Transverse colon (tissue), 4 donors: Measurements from ENCODE around the gene ACTA1. TPM values are rescaled to one million over a fixed set of nuclear protein-coding genes. Genes with fewer than 3 reads are reported as not detected.

ENCODE experiments used
- DNase-seq: peaks from one replicate; pipeline ENCODE4 v3.0.0-alpha.2; 2019
- H3K27ac ChIP-seq, 4 donors: fragments of 200-600 bp; sonication (generic); 2 replicates each; pipeline ENCODE4 v1.5.1; 2016 to 2018; ENCODE audit warnings: inconsistent platforms in 4 of 4
- H3K27me3 ChIP-seq: fragments of 200-600 bp; sonication (generic); 2 replicates; pipeline ENCODE4 v1.5.1; 2017; ENCODE audit warnings: inconsistent platforms
- H3K36me3 ChIP-seq, 4 donors: fragments of 200-600 bp; sonication (generic); 2 replicates each; pipeline ENCODE4 v1.5.1; 2017 to 2019; ENCODE audit warnings: inconsistent platforms in 4 of 4
- H3K4me1 ChIP-seq, 4 donors: fragments of 200-600 bp; sonication (generic); 2 replicates each; pipeline ENCODE4 v1.5.1; 2017 to 2020; ENCODE audit warnings: inconsistent platforms in 4 of 4
- H3K4me3 ChIP-seq, 4 donors: fragments of 200-600 bp; sonication (generic); 1 replicate in 1 of 4; 2 replicates in 3 of 4; pipeline versions ENCODE4 v1.5.1 to v1.6.1; 2017 to 2019; ENCODE audit warnings: inconsistent platforms in 4 of 4
- H3K9me3 ChIP-seq, 2 donors: fragments of 200-600 bp; sonication (generic); 2 replicates each; pipeline ENCODE4 v1.5.1; 2017 to 2019; ENCODE audit warnings: inconsistent platforms in 2 of 2
- EP300 ChIP-seq: sonication (generic); formaldehyde crosslinking; IDR thresholded peaks from one replicate; pipeline ENCODE4 v1.6.1; 2017; ENCODE audit warnings: antibody characterized with exemption, low read depth
- POLR2A ChIP-seq: fragments of 450-650 bp; IDR thresholded peaks from one replicate; pipeline ENCODE4 v1.6.1; 2016; ENCODE audit warnings: antibody characterized with exemption, mild to moderate bottlenecking, moderate library complexity
- POLR2AphosphoS5 ChIP-seq, 3 donors: sonication (generic); formaldehyde crosslinking; IDR thresholded peaks; one replicate each; pipeline ENCODE4 v1.6.1; 2016; ENCODE audit warnings: antibody characterized with exemption in 3 of 3
- WGBS, 2 donors: methylation state at CpG; one replicate each; pipeline ENCODE4 v1.1.5; 2018; ENCODE audit warnings: low coverage in 1 of 2; 5-methylcytosine and 5-hydroxymethylcytosine counted together
- in situ Hi-C, 4 donors: fragments of 200-750 bp; cut with MboI; loops; one replicate each; pipeline versions ENCODE4 v1.15.0 to v1.15.1; 2017; ENCODE audit warnings: low sequenced_read_pairs in 3 of 4, low pct_ligation_motif_present in 1 of 4, low pct_unique_long_range_greater_than_20kb in 1 of 4
- intact Hi-C: fragments of 100-400 bp; cut with DNase I; formaldehyde crosslinking; loops from one replicate; pipeline ENCODE4 v1.15.1; 2023; ENCODE audit warnings: low total_unique reads
- total RNA-seq, 4 donors: library from RNA; depleted of rRNA; stranded (reverse); fragments of >200 nt; gene quantifications; one replicate each; pipeline ENCODE4 v1.1.0, GENCODE V29; 2016
- TF ChIP-seq, protein P1 (sequence below), 5 experiments: fragments of 200-600 bp in 3 of 5; fragments of 450-650 bp in 2 of 5; sonication (generic) in 3 of 5; IDR thresholded peaks; 1 replicate in 2 of 5; 2 replicates in 3 of 5; pipeline ENCODE4 v1.5.1; 2016 to 2017; ENCODE audit warnings: antibody characterized with exemption in 5 of 5, inconsistent platforms in 3 of 5, mild to moderate bottlenecking in 2 of 5, moderate library complexity in 1 of 5

The ACTA1 gene
- total RNA-seq, 4 donors from 2014 or later, result 0.95 to 17.5 TPM; not detected in 2

DNA sequence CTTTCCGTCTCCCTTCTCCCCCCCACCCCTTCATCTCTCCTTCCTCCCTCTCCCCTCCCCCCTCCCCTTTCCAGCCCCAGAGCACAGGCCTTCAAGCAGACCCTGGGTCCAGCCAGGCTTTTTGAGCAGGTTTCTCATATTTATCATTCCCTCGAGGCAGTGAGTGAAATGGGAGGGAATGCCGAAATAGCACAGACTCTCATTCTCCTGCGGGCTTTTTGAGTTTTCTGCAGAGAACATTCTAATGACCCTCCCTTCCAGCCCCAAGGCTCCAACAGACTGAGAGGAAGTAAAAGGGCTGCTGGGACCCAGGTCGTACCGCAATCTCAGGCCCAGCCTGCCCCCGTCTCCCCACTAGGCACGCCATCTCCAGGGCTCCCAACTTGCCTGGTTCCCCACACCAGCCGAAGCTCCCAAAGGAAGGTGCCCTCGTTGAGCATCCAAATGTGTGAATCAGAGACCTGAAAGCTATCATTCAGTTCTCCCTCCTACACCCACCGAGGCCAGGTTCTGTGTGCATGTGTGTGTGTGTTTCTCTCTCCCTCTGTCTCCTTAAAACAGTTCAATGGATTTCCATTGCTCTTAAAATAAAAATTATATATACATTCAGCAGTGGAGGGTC lies 22.3 kb downstream of the ACTA1 start:
- intact Hi-C loops (no loop called here), in situ Hi-C loops (no loop called here)
- H3K4me3 ChIP-seq, result no peak overlapping the region
- no peaks in the 10 kb centered on the region for H3K9me3 ChIP-seq
- no peak overlapping the region for H3K27ac ChIP-seq
- no peaks in the 10 kb centered on the region for H3K36me3 ChIP-seq
- 71 to 83% methylated on average over 1 to 10 of the region's 11 CpGs for WGBS, 2 donors
- DNase-seq, result no peak
- TF ChIP-seq POLR2AphosphoS5 (IDR thresholded peaks at IDR 0.05), result no peak
- peaks cover 16 to 28% (median 25%) of the 10 kb centered on the region in 4 donors for H3K4me1 ChIP-seq
- peaks cover 43% of the 10 kb centered on the region for H3K27me3 ChIP-seq

DNA sequence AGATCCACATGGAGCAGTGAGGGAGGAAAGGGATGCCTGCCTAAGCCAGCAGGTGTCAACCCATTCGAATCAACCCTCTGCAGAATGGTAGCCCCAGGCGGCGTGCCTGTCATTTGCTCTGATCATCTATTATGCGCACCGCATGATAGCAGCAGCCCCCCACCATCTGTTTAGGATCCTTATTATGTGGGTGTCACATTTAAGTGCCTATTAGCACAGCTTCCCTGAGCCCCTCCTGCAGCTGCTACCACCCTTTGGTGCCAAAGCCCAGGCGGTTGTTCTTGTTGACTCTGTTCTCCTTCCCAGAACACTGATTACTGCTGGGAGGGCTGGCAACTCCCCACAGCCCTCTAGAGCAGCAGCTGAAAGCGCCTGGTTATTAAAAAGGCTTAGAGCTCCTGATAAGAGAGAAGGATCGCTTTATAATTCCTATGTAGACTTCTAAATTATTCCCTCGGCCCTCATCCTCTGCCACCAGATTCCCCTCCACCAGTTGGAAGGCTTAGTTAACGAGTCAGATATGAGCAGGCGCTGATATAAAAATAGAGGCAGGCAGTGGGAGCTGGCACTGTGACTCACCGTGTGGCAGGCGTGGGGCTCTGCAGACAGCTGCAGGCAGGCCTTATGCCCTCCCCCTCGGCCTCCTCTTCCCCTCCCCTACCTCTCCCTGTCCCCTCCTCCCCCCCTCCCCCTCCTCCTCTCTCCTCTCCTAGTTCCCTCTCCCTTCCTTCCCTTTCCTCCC lies 23.0 kb downstream of the ACTA1 start:
- WGBS, 2 donors, result 35 to 40% methylated on average over 1 to 14 of the region's 14 CpGs
- intact Hi-C loops (no loop called here), in situ Hi-C loops (no loop called here)
- Histone ChIP-seq H3K27me3 (peaks cover 50% of the 10 kb centered on the region), H3K27ac (no peak overlapping the region), H3K9me3 (no peaks in the 10 kb centered on the region), H3K36me3 (no peaks in the 10 kb centered on the region), H3K4me1 (peaks cover 16 to 28% (median 25%) of the 10 kb centered on the region in 4 donors), H3K4me3 (no peak overlapping the region)
- peak; percentile 46 for DNase-seq
- TF ChIP-seq POLR2A, result no peak
- TF ChIP-seq EP300, result no peak
- no peak for TF ChIP-seq POLR2AphosphoS5 (IDR thresholded peaks at IDR 0.05)
- TF ChIP-seq, protein P1, sequence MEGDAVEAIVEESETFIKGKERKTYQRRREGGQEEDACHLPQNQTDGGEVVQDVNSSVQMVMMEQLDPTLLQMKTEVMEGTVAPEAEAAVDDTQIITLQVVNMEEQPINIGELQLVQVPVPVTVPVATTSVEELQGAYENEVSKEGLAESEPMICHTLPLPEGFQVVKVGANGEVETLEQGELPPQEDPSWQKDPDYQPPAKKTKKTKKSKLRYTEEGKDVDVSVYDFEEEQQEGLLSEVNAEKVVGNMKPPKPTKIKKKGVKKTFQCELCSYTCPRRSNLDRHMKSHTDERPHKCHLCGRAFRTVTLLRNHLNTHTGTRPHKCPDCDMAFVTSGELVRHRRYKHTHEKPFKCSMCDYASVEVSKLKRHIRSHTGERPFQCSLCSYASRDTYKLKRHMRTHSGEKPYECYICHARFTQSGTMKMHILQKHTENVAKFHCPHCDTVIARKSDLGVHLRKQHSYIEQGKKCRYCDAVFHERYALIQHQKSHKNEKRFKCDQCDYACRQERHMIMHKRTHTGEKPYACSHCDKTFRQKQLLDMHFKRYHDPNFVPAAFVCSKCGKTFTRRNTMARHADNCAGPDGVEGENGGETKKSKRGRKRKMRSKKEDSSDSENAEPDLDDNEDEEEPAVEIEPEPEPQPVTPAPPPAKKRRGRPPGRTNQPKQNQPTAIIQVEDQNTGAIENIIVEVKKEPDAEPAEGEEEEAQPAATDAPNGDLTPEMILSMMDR (IDR thresholded peaks at IDR 0.05), result no peak

DNA sequence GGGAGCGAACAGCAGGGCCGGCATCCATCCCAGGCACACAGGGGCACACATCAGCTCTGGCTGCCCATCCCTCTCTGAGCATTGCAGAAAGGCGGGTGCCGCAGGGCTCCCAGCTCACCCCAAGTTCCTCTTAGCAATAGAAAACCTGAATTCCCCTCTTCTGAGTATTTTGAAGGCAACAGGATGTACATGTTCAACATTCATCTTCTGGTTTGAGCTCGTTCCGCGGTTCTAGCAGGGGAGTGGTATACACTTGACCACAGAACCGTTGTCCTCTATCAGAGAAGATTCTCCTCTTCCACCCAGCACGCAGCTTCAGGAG lies 23.6 kb downstream of the ACTA1 start:
- WGBS, 2 donors, result 40 to 57% methylated on average over 2 to 9 of the region's 9 CpGs
- Histone ChIP-seq H3K36me3 (no peaks in the 10 kb centered on the region), H3K27me3 (peaks cover 55% of the 10 kb centered on the region), H3K4me1 (peaks cover 16 to 28% (median 25%) of the 10 kb centered on the region in 4 donors), H3K27ac (no peak overlapping the region), H3K9me3 (no peaks in the 10 kb centered on the region), H3K4me3 (no peak overlapping the region)
- in situ Hi-C loops, result no loop called here
- TF ChIP-seq POLR2A, result no peak
- no peak for TF ChIP-seq EP300
- TF ChIP-seq, protein P1 (IDR thresholded peaks at IDR 0.05), result no peak
- no peak for TF ChIP-seq POLR2AphosphoS5 (IDR thresholded peaks at IDR 0.05)
- intact Hi-C loops, result no loop called here
- DNase-seq, result no peak

DNA sequence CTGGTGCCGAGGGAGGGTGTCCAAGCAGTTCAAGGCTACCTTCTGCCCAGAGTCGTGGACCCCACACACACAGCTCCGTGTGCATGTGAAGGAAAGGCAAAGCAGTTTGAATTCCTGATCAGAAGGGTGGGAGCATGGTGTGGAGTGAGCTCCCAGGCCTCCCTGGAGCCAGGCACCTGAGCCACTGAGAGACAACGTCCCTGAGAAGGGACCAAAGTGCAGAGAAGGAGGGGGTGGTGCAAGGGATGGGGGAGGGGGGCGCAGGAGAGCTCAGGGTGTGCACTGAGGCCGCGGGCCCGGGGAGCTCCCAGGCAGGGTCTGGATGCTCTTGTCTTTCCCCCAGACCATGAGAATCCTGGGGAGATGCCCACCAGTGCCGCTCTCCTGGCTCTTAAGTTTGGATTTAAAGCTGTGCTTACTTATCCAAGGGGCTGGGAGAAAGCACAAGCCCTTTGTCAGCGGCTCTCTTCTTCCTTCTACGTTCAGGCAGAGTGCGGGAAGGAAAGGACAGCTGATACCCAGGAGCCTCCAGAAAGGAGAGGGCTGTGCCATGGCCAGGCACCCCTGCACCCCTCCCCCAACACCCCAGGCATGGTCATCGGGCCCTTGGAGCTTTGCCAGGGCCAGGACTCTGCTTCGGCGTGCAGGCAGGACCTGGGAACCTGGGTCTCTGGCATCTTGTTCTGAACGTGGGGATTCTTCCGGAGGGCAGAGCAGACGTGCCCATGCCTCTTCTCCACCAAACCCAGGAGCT lies 24.1 kb downstream of the ACTA1 start:
- Histone ChIP-seq H3K27me3 (peaks cover 58% of the 10 kb centered on the region), H3K36me3 (no peaks in the 10 kb centered on the region), H3K4me3 (no peak overlapping the region), H3K9me3 (no peaks in the 10 kb centered on the region), H3K4me1 (peaks cover 16 to 28% (median 25%) of the 10 kb centered on the region in 4 donors), H3K27ac (no peak overlapping the region)
- no peak for DNase-seq
- in situ Hi-C loops (no loop called here), intact Hi-C loops (no loop called here)
- WGBS, 2 donors, result 15 to 43% methylated on average over 4 to 18 of the region's 18 CpGs
- TF ChIP-seq POLR2AphosphoS5 (IDR thresholded peaks at IDR 0.05) (no peak), EP300 (no peak), POLR2A (no peak)
- TF ChIP-seq, protein P1 (IDR thresholded peaks at IDR 0.05), result no peak
